ENCODE data around the gene GOLGA8T.
"Not testable (repeated sequence)": the region's sequence is repeated elsewhere in the genome, so short reads cannot be mapped to it uniquely, and the experiment has no call there.

DNA sequence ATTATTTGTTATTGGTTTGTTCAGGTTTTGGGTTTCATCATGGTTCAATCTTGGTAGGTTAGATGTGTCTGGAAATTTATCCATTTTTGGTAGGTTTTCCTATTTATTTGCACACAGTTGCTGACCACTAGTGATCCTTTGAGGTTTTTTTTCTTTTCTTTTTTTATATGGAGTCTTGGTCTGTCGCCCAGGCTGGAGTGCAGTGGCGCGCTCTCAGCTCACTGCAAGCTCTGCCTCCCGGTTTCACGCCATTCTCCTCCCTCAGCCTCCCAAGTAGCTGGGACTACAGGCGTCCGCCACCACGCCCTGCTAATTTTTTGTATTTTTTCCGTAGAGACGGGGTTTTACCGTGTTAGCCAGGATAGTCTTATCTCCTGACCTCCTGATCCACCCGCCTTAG lies 32.0 kb upstream of the GOLGA8T start:
- TF ChIP-seq, protein P1, sequence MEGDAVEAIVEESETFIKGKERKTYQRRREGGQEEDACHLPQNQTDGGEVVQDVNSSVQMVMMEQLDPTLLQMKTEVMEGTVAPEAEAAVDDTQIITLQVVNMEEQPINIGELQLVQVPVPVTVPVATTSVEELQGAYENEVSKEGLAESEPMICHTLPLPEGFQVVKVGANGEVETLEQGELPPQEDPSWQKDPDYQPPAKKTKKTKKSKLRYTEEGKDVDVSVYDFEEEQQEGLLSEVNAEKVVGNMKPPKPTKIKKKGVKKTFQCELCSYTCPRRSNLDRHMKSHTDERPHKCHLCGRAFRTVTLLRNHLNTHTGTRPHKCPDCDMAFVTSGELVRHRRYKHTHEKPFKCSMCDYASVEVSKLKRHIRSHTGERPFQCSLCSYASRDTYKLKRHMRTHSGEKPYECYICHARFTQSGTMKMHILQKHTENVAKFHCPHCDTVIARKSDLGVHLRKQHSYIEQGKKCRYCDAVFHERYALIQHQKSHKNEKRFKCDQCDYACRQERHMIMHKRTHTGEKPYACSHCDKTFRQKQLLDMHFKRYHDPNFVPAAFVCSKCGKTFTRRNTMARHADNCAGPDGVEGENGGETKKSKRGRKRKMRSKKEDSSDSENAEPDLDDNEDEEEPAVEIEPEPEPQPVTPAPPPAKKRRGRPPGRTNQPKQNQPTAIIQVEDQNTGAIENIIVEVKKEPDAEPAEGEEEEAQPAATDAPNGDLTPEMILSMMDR (IDR thresholded peaks at IDR 0.05), result not testable (repeated sequence)
- TF ChIP-seq ZNF423 (CRISPR knock-in tag; IDR thresholded peaks at IDR 0.05); TEAD4 (CRISPR knock-in tag; IDR thresholded peaks at IDR 0.05); CBFB (CRISPR knock-in tag; IDR thresholded peaks at IDR 0.05; ENCODE audit: low read depth); NFE2L1 (CRISPR knock-in tag; IDR thresholded peaks at IDR 0.05); TP53 (CRISPR knock-in tag; IDR thresholded peaks at IDR 0.05); ATF1 (CRISPR knock-in tag; IDR thresholded peaks at IDR 0.05); CREM (CRISPR knock-in tag; IDR thresholded peaks at IDR 0.05); FOXP1 (CRISPR knock-in tag; IDR thresholded peaks at IDR 0.05; ENCODE audit: borderline replicate concordance); NFYB (CRISPR knock-in tag; conservative IDR thresholded peaks at IDR 0.05; ENCODE audit: low read depth): not testable (repeated sequence)
- TF ChIP-seq, protein P2, sequence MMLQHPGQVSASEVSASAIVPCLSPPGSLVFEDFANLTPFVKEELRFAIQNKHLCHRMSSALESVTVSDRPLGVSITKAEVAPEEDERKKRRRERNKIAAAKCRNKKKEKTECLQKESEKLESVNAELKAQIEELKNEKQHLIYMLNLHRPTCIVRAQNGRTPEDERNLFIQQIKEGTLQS (CRISPR knock-in tag; conservative IDR thresholded peaks at IDR 0.05), result not testable (repeated sequence)
- TF ChIP-seq, protein P3, sequence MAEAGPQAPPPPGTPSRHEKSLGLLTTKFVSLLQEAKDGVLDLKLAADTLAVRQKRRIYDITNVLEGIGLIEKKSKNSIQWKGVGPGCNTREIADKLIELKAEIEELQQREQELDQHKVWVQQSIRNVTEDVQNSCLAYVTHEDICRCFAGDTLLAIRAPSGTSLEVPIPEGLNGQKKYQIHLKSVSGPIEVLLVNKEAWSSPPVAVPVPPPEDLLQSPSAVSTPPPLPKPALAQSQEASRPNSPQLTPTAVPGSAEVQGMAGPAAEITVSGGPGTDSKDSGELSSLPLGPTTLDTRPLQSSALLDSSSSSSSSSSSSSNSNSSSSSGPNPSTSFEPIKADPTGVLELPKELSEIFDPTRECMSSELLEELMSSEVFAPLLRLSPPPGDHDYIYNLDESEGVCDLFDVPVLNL (CRISPR knock-in tag; IDR thresholded peaks at IDR 0.05; ENCODE audit: borderline replicate concordance, low read depth), result not testable (repeated sequence)
- TF ChIP-seq, protein P4, sequence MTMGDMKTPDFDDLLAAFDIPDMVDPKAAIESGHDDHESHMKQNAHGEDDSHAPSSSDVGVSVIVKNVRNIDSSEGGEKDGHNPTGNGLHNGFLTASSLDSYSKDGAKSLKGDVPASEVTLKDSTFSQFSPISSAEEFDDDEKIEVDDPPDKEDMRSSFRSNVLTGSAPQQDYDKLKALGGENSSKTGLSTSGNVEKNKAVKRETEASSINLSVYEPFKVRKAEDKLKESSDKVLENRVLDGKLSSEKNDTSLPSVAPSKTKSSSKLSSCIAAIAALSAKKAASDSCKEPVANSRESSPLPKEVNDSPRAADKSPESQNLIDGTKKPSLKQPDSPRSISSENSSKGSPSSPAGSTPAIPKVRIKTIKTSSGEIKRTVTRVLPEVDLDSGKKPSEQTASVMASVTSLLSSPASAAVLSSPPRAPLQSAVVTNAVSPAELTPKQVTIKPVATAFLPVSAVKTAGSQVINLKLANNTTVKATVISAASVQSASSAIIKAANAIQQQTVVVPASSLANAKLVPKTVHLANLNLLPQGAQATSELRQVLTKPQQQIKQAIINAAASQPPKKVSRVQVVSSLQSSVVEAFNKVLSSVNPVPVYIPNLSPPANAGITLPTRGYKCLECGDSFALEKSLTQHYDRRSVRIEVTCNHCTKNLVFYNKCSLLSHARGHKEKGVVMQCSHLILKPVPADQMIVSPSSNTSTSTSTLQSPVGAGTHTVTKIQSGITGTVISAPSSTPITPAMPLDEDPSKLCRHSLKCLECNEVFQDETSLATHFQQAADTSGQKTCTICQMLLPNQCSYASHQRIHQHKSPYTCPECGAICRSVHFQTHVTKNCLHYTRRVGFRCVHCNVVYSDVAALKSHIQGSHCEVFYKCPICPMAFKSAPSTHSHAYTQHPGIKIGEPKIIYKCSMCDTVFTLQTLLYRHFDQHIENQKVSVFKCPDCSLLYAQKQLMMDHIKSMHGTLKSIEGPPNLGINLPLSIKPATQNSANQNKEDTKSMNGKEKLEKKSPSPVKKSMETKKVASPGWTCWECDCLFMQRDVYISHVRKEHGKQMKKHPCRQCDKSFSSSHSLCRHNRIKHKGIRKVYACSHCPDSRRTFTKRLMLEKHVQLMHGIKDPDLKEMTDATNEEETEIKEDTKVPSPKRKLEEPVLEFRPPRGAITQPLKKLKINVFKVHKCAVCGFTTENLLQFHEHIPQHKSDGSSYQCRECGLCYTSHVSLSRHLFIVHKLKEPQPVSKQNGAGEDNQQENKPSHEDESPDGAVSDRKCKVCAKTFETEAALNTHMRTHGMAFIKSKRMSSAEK (CRISPR knock-in tag; IDR thresholded peaks at IDR 0.05; ENCODE audit: borderline replicate concordance), result not testable (repeated sequence)
- TF ChIP-seq, protein P5, sequence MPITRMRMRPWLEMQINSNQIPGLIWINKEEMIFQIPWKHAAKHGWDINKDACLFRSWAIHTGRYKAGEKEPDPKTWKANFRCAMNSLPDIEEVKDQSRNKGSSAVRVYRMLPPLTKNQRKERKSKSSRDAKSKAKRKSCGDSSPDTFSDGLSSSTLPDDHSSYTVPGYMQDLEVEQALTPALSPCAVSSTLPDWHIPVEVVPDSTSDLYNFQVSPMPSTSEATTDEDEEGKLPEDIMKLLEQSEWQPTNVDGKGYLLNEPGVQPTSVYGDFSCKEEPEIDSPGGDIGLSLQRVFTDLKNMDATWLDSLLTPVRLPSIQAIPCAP (CRISPR knock-in tag; IDR thresholded peaks at IDR 0.05), result not testable (repeated sequence)

All from WTC11 (cell line).